Astrocyte (in vitro differentiated cells and primary cell): ENCODE data around the gene DPP4. TPM values are rescaled to one million over a fixed set of nuclear protein-coding genes. Genes with fewer than 3 reads are reported as not detected.

ENCODE experiments used
- DNase-seq: peaks from one replicate; pipeline ENCODE4 v3.0.0-alpha.2; 2010; ENCODE audit warnings: low read depth
- FAIRE-seq: peaks from 2 replicates; lab custom pipeline; 2011; peaks lifted over from hg19 to GRCh38; lab: Jason Lieb, UNC
- H2AFZ ChIP-seq: 2 replicates; pipeline ENCODE4 v1.6.0; 2012; ENCODE audit warnings: low read depth, low read length, inconsistent platforms
- H3K27ac ChIP-seq: 2 replicates; pipeline ENCODE4 v1.5.1; 2011; ENCODE audit warnings: low read depth, low read length, inconsistent platforms
- H3K27me3 ChIP-seq: 2 replicates; pipeline ENCODE4 v1.6.0; 2011; ENCODE audit warnings: low read length, inconsistent platforms; ENCODE audit not compliant: insufficient read depth
- H3K36me3 ChIP-seq: 2 replicates; pipeline ENCODE4 v1.5.1; 2011; ENCODE audit warnings: low read length, inconsistent platforms; ENCODE audit not compliant: insufficient read depth
- H3K4me1 ChIP-seq: 2 replicates; pipeline ENCODE4 v1.5.1; 2011; ENCODE audit warnings: low read length, inconsistent platforms; ENCODE audit not compliant: insufficient read depth
- H3K4me2 ChIP-seq: 2 replicates; pipeline ENCODE4 v1.6.0; 2012; ENCODE audit warnings: low read length, inconsistent platforms
- H3K4me3 ChIP-seq: 2 replicates; pipeline ENCODE4 v1.5.1; 2011; ENCODE audit warnings: low read depth, mild to moderate bottlenecking, low read length, inconsistent platforms; ENCODE audit not compliant: insufficient read depth
- H3K79me2 ChIP-seq: 2 replicates; pipeline ENCODE4 v1.6.0; 2012; ENCODE audit warnings: mild to moderate bottlenecking, low read length, inconsistent platforms; ENCODE audit not compliant: insufficient read depth
- H3K9ac ChIP-seq: 2 replicates; pipeline ENCODE4 v1.6.0; 2012; ENCODE audit warnings: mild to moderate bottlenecking, low read length, inconsistent platforms
- H3K9me3 ChIP-seq: 2 replicates; pipeline ENCODE4 v1.5.1; 2012; ENCODE audit warnings: low read depth, mild to moderate bottlenecking, low read length, inconsistent platforms; ENCODE audit not compliant: insufficient read depth
- H4K20me1 ChIP-seq: 2 replicates; pipeline ENCODE4 v1.6.0; 2012; ENCODE audit warnings: low read length, inconsistent platforms; ENCODE audit not compliant: insufficient read depth
- H3K27ac Mint-ChIP-seq: one replicate; pipeline ENCODE4 v1.8.0; 2021; ENCODE audit warnings: mild to moderate bottlenecking, mixed read lengths; ENCODE audit not compliant: unreplicated experiment
- H3K27me3 Mint-ChIP-seq: one replicate; pipeline ENCODE4 v1.8.0; 2021; ENCODE audit warnings: low read depth, mixed read lengths; ENCODE audit not compliant: unreplicated experiment
- H3K36me3 Mint-ChIP-seq: one replicate; pipeline ENCODE4 v1.8.0; 2021; ENCODE audit warnings: low read depth, mixed read lengths; ENCODE audit not compliant: unreplicated experiment
- H3K4me1 Mint-ChIP-seq: one replicate; pipeline ENCODE4 v1.8.0; 2021; ENCODE audit warnings: low read depth, mixed read lengths; ENCODE audit not compliant: unreplicated experiment
- H3K4me3 Mint-ChIP-seq: one replicate; pipeline ENCODE4 v1.8.0; 2021; ENCODE audit warnings: mild to moderate bottlenecking, moderate library complexity, mixed read lengths; ENCODE audit not compliant: unreplicated experiment
- H3K9me3 Mint-ChIP-seq: one replicate; pipeline ENCODE4 v1.8.0; 2021; ENCODE audit warnings: mild to moderate bottlenecking, mixed read lengths; ENCODE audit not compliant: unreplicated experiment
- CTCF ChIP-seq: IDR thresholded peaks from 2 replicates; pipeline ENCODE4 v1.5.1; 2011; ENCODE audit warnings: low read depth, mild to moderate bottlenecking, inconsistent platforms, low read length, moderate library complexity; ENCODE audit not compliant: insufficient read depth
- EZH2 ChIP-seq: IDR thresholded peaks from 2 replicates; pipeline ENCODE4 v1.6.1; 2012; ENCODE audit warnings: mild to moderate bottlenecking, low read length, inconsistent platforms; ENCODE audit not compliant: insufficient read depth
- total RNA-seq: library from RNA; stranded (reverse); gene quantifications from 2 replicates; pipeline ENCODE4 v1.2.1, GENCODE V29; 2021

The DPP4 gene
- total RNA-seq, 1 donor from 2014 or later: 5.3 TPM

- Histone ChIP-seq H3K36me3 (no peaks in the 10 kb centered on the region), H3K79me2 (no peaks in the 10 kb centered on the region), H3K9ac (no peak overlapping the region), H3K4me1 (no peaks in the 10 kb centered on the region), H3K4me2 (no peak overlapping the region), H3K9me3 (no peaks in the 10 kb centered on the region), H4K20me1 (no peaks in the 10 kb centered on the region), H3K27ac (no peak overlapping the region), H3K4me3 (no peak overlapping the region), H2AFZ (no peak overlapping the region), H3K27me3 (no peaks in the 10 kb centered on the region)
- H3K9me3 Mint-ChIP-seq: no peaks in the 10 kb centered on the region
- no peak overlapping the region for H3K27ac Mint-ChIP-seq
- H3K36me3 Mint-ChIP-seq: no peaks in the 10 kb centered on the region
- peak; percentile 23 for DNase-seq
- no peaks in the 10 kb centered on the region for H3K27me3 Mint-ChIP-seq
- no peak overlapping the region for H3K4me3 Mint-ChIP-seq
- TF ChIP-seq EZH2 (no peak), CTCF (no peak)
- H3K4me1 Mint-ChIP-seq: peaks cover 6% of the 10 kb centered on the region
- no peak for FAIRE-seq
These were observed 98.8 kb downstream of the DPP4 start for GRCh38 chr2:161975062-161975812.

GRCh38 chr2:161974461-161974860 lies 99.6 kb downstream of the DPP4 start:
- no peak for TF ChIP-seq CTCF
- TF ChIP-seq EZH2: no peak
- no peaks in the 10 kb centered on the region for H3K36me3 Mint-ChIP-seq
- no peaks in the 10 kb centered on the region for H4K20me1 ChIP-seq
- no peak overlapping the region for H2AFZ ChIP-seq
- no peaks in the 10 kb centered on the region for H3K79me2 ChIP-seq
- no peaks in the 10 kb centered on the region for H3K9me3 ChIP-seq
- no peak overlapping the region for H3K4me3 ChIP-seq
- H3K9ac ChIP-seq: no peak overlapping the region
- H3K36me3 ChIP-seq: no peaks in the 10 kb centered on the region
- no peak overlapping the region for H3K4me2 ChIP-seq
- no peak overlapping the region for H3K27ac Mint-ChIP-seq
- FAIRE-seq (no peak), DNase-seq (no peak)
- H3K27me3 Mint-ChIP-seq: no peaks in the 10 kb centered on the region
- H3K4me1 ChIP-seq: no peaks in the 10 kb centered on the region
- H3K9me3 Mint-ChIP-seq: no peaks in the 10 kb centered on the region
- H3K4me1 Mint-ChIP-seq: peaks cover 4% of the 10 kb centered on the region
- H3K27me3 ChIP-seq: no peaks in the 10 kb centered on the region
- H3K27ac ChIP-seq: no peak overlapping the region
- no peak overlapping the region for H3K4me3 Mint-ChIP-seq

- Histone ChIP-seq H3K4me2 (no peak overlapping the region), H3K9me3 (no peaks in the 10 kb centered on the region), H4K20me1 (no peaks in the 10 kb centered on the region), H3K27me3 (no peaks in the 10 kb centered on the region), H3K4me3 (no peak overlapping the region), H3K9ac (no peak overlapping the region), H2AFZ (no peak overlapping the region), H3K79me2 (no peaks in the 10 kb centered on the region), H3K36me3 (no peaks in the 10 kb centered on the region), H3K27ac (no peak overlapping the region), H3K4me1 (no peaks in the 10 kb centered on the region)
- H3K27me3 Mint-ChIP-seq: no peaks in the 10 kb centered on the region
- FAIRE-seq: no peak
- no peak for DNase-seq
- H3K4me3 Mint-ChIP-seq: no peak overlapping the region
- H3K36me3 Mint-ChIP-seq: no peaks in the 10 kb centered on the region
- no peaks in the 10 kb centered on the region for H3K9me3 Mint-ChIP-seq
- TF ChIP-seq CTCF (no peak), EZH2 (no peak)
- H3K27ac Mint-ChIP-seq: no peak overlapping the region
- H3K4me1 Mint-ChIP-seq: peaks cover 2% of the 10 kb centered on the region
These were observed 101.1 kb downstream of the DPP4 start for GRCh38 chr2:161972866-161973265.
